GM06990 (cell line): Measurements from ENCODE around the gene PATL1.

Experiments used
- DNase-seq: peaks from one replicate; pipeline ENCODE4 v3.0.0-alpha.2; 2011; ENCODE audit not compliant: insufficient read length; ENCODE audit errors: extremely low read depth
- H3K27me3 ChIP-seq: replicated peaks from 2 replicates; pipeline ENCODE4 v1.6.0; 2011; ENCODE audit warnings: low read length; ENCODE audit not compliant: control insufficient read depth, insufficient read depth
- H3K36me3 ChIP-seq: 2 replicates; pipeline ENCODE4 v1.5.1; 2011; ENCODE audit warnings: low read length; ENCODE audit not compliant: control insufficient read depth, insufficient read depth
- H3K4me3 ChIP-seq: replicated peaks from 2 replicates; pipeline ENCODE4 v1.5.1; 2011; ENCODE audit warnings: low read depth, mild to moderate bottlenecking, control low read depth, low read length
- CTCF ChIP-seq: IDR thresholded peaks from 2 replicates; pipeline ENCODE4 v1.5.1; 2011; ENCODE audit warnings: low read length, control low read depth, mild to moderate bottlenecking, inconsistent platforms; ENCODE audit not compliant: insufficient read depth, poor library complexity, severe bottlenecking

The PATL1 gene

DNA sequence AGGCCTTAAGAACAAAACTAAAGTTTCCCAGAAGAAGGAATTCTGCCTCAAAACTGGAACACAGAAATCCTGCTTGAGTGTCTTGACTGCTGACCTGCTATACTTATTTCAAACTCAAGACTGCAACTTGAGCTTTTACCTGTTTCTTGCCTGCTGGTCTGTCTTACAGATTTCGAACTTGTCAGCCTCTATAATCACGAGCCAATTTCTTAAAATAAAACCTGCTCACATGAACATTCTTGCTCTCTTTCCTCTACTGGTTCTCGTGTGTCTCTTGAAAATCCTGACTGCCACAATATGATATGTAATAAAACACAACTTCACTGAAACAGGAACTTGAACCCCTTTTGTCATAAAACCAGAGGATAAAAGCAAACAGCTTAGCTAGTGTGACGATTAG lies 13.9 kb downstream of the PATL1 start:
- DNase-seq, result no peak
- Histone ChIP-seq H3K36me3 (peaks cover 14% of the 10 kb centered on the region), H3K4me3 (no peak overlapping the region), H3K27me3 (no peaks in the 10 kb centered on the region)
- no peak for TF ChIP-seq CTCF

DNA sequence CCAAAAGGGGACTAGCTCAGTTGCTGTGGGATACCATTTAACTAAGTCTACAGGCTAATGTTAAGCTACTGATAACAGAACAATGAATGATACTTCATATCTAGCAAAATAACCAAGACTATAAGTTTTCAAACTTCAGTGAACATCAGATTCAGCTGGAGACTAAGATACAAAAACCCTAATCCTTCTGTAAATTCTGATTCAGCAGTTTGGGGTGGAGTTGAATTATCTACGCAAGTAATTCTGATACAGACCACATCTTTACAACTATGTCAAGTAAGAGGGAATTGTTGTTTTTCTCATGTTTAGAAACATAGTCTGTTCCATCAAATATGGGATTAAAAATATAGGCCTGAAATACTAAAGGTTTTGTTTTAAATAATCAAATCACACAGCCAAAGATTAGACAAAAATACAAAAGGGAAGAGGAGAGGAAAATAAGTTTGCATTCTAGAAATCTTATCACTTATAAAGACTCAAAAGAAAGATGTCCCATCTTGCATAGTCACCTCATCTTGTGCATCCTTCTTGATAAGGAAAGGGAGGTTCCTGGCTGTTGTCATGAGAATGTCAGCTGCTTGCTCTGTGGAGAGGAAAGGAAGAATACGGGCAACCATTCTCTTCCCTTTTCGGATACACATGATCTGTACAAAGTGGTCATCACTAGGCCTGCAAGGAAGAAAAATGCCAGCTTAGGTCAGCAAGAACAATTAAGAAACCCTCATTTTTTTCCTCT lies 21.4 kb downstream of the PATL1 start:
- H3K36me3 ChIP-seq, result peaks cover 6% of the 10 kb centered on the region
- H3K27me3 ChIP-seq, result no peaks in the 10 kb centered on the region
- no peak overlapping the region for H3K4me3 ChIP-seq
- DNase-seq, result no peak
- TF ChIP-seq CTCF, result no peak

GRCh38 chr11:59644528-59644927 lies 24.3 kb downstream of the PATL1 start:
- TF ChIP-seq CTCF, result no peak
- peaks cover 10% of the 10 kb centered on the region for H3K36me3 ChIP-seq
- no peak for DNase-seq
- no peak overlapping the region for H3K4me3 ChIP-seq
- H3K27me3 ChIP-seq, result no peaks in the 10 kb centered on the region

DNA sequence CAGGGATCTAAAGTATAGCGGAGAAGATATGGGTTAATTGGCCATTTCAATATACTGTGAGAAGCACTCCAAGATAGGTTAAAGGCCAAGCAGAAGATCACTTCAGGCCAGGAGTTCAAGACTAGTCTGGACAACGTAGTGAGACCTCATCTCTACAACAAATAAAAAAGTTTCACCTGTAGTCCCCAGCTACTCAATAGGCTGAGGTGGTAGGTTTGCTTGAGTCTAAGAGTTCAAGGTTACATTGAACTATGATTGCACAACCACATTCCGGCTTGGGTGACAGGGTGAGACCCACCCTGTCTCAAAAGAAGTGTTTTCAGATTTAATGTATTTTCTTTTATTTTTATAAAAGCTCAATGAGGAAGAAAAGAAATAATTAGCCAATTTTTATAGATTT lies 25.4 kb downstream of the PATL1 start:
- no peak for DNase-seq
- Histone ChIP-seq H3K4me3 (no peak overlapping the region), H3K36me3 (peaks cover 12% of the 10 kb centered on the region), H3K27me3 (no peaks in the 10 kb centered on the region)
- TF ChIP-seq CTCF, result no peak

DNA sequence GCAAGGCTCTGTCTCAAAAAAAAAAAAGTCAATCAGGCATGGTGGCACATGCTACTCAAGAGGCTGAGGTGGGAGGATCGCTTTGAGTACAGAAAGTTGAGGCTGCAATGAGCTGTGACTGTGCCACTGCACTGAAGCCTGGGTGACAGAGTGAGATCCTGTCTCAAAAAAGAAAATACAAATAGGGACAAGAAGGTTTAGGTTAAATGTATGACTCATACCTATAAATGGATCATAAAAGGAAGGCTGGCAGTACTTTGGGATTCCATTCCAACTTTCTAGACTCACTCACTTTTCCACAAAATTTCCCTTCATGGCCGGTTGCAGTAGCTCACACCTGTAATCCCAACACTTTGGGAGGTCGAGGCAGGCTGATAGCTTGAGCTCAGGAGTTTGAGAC lies 27.7 kb downstream of the PATL1 start:
- DNase-seq, result no peak
- Histone ChIP-seq H3K27me3 (no peaks in the 10 kb centered on the region), H3K36me3 (peaks cover 20% of the 10 kb centered on the region), H3K4me3 (no peak overlapping the region)
- TF ChIP-seq CTCF, result no peak

DNA sequence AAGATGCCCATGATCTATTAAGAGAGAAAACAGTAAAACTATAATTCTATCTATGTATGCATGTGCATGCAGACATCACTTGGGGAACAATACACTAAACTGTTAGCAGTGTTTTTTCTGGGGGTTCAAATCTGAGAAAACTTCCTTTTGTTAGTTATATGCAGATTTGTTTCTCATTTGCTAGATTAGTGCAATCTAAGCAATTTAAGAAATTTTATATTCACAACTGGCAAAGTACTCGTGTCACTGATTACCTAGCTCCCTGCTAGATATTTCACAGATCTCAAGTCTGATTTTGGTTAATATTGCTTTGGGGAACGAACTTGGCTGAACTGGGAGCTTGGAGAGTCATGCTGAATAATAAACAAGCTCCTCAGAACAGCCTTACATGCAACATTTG lies 38.3 kb downstream of the PATL1 start:
- DNase-seq, result no peak
- no peak for TF ChIP-seq CTCF

More for the DNA sequence above, 38.3 kb downstream of the PATL1 start:
- no peaks in the 10 kb centered on the region; the same call in 1 of the 2 replicates for H3K36me3 ChIP-seq
- no peak overlapping the region for H3K4me3 ChIP-seq
- H3K27me3 ChIP-seq, result no peaks in the 10 kb centered on the region
